Loucy (cell line): Measurements from ENCODE around the gene AZGP1.
A peak's percentile ranks its signal among the peaks of the same experiment; 100 is the strongest.

Experiments
- H2AFZ ChIP-seq: fragments of 200-600 bp; sonication (generic); 2 replicates; pipeline ENCODE4 v1.6.0; 2016; ENCODE audit warnings: antibody characterized with exemption, mild to moderate bottlenecking, low read length, moderate library complexity
- H3F3A ChIP-seq: fragments of 200-600 bp; 2 replicates; pipeline ENCODE4 v1.6.0; 2016; ENCODE audit warnings: antibody characterized with exemption, low read depth, mild to moderate bottlenecking
- H3K27me3 ChIP-seq: fragments of 200-600 bp; sonication (generic); 2 replicates; pipeline ENCODE4 v1.6.1; 2014; ENCODE audit warnings: low read length, mild to moderate bottlenecking; ENCODE audit not compliant: insufficient read depth, poor library complexity, severe bottlenecking
- H3K36me3 ChIP-seq: fragments of 200-600 bp; sonication (generic); 2 replicates; pipeline ENCODE4 v1.6.1; 2016; ENCODE audit warnings: low read length; ENCODE audit not compliant: insufficient read depth
- H3K4me1 ChIP-seq: fragments of 200-600 bp; sonication (generic); 2 replicates; pipeline ENCODE4 v1.5.1; 2014; ENCODE audit warnings: low read length, mild to moderate bottlenecking; ENCODE audit not compliant: insufficient read depth, poor library complexity, severe bottlenecking
- H3K4me2 ChIP-seq: fragments of 200-600 bp; sonication (generic); 2 replicates; pipeline ENCODE4 v1.6.0; 2014; ENCODE audit warnings: antibody characterized with exemption, low read length, low read depth, mild to moderate bottlenecking; ENCODE audit not compliant: poor library complexity, severe bottlenecking
- H3K4me3 ChIP-seq: fragments of 200-600 bp; sonication (generic); 2 replicates; pipeline ENCODE4 v1.5.1; 2014; ENCODE audit warnings: low read length, mild to moderate bottlenecking, mixed read lengths; ENCODE audit not compliant: poor library complexity, severe bottlenecking
- H3K79me2 ChIP-seq: fragments of 200-600 bp; sonication (generic); 2 replicates; pipeline ENCODE4 v1.6.1; 2014; ENCODE audit warnings: low read length; ENCODE audit not compliant: insufficient read depth
- H3K9ac ChIP-seq: fragments of 200-600 bp; sonication (generic); 2 replicates; pipeline ENCODE4 v1.6.0; 2014; ENCODE audit warnings: mild to moderate bottlenecking, low read depth, low read length, moderate library complexity; ENCODE audit not compliant: poor library complexity, severe bottlenecking
- H3K9me2 ChIP-seq: fragments of 200-600 bp; sonication (generic); replicated peaks from 2 replicates; pipeline ENCODE4 v1.6.1; 2016; ENCODE audit warnings: low read depth, low read length, mixed read lengths
- H3K9me3 ChIP-seq: fragments of 200-600 bp; sonication (generic); 2 replicates; pipeline ENCODE4 v1.6.1; 2014; ENCODE audit warnings: mild to moderate bottlenecking, antibody characterized with exemption, low read length, low read depth; ENCODE audit not compliant: insufficient read depth
- H4K20me1 ChIP-seq: fragments of 200-600 bp; sonication (generic); 2 replicates; pipeline ENCODE4 v1.6.0; 2014; ENCODE audit warnings: antibody characterized with exemption, low read length, mild to moderate bottlenecking; ENCODE audit not compliant: insufficient read depth, poor library complexity, severe bottlenecking
- CTCF ChIP-seq: fragments of 200-600 bp; sonication (generic); conservative IDR thresholded peaks from 2 replicates; pipeline ENCODE4 v1.5.1; 2014; ENCODE audit warnings: mild to moderate bottlenecking, antibody characterized with exemption, low read length
- EZH2phosphoT487 ChIP-seq: fragments of 200-600 bp; IDR thresholded peaks from 2 replicates; pipeline ENCODE4 v1.6.1; 2018; ENCODE audit warnings: antibody characterized with exemption, mild to moderate bottlenecking, moderate library complexity, borderline replicate concordance

AZGP1 gene

GRCh38 chr7:99926321-99926720 lies 49.5 kb downstream of the AZGP1 start:
- Histone ChIP-seq H3K9me3 (no peaks in the 10 kb centered on the region), H3K4me1 (peaks cover 6% of the 10 kb centered on the region), H3K79me2 (no peaks in the 10 kb centered on the region), H3K9me2 (no peaks in the 10 kb centered on the region), H3F3A (no peaks in the 10 kb centered on the region), H3K27me3 (peaks cover 57% of the 10 kb centered on the region), H2AFZ (no peak overlapping the region), H3K36me3 (no peaks in the 10 kb centered on the region), H3K9ac (no peak overlapping the region), H4K20me1 (no peaks in the 10 kb centered on the region), H3K4me3 (no peak overlapping the region), H3K4me2 (no peak overlapping the region)
- TF ChIP-seq CTCF (no peak), EZH2phosphoT487 (no peak)

- Histone ChIP-seq H3K27me3 (peaks cover 54% of the 10 kb centered on the region), H2AFZ (no peak overlapping the region), H3K4me1 (peaks cover 10% of the 10 kb centered on the region), H3K79me2 (peaks cover 22% of the 10 kb centered on the region), H3K36me3 (no peaks in the 10 kb centered on the region), H3K4me3 (no peak overlapping the region), H3K9me3 (no peaks in the 10 kb centered on the region), H3K4me2 (no peak overlapping the region), H3K9ac (no peak overlapping the region), H4K20me1 (peaks cover 8% of the 10 kb centered on the region), H3K9me2 (no peaks in the 10 kb centered on the region), H3F3A (no peaks in the 10 kb centered on the region)
- TF ChIP-seq EZH2phosphoT487 (no peak), CTCF (no peak)
These were observed 52.6 kb downstream of the AZGP1 start for GRCh38 chr7:99923200-99923599.

GRCh38 chr7:99920149-99920548 lies 55.7 kb downstream of the AZGP1 start:
- H3K79me2 ChIP-seq, result peaks cover 51% of the 10 kb centered on the region
- H3K9me3 ChIP-seq, result no peaks in the 10 kb centered on the region
- H2AFZ ChIP-seq, result peak overlapping the region; percentile 95; the same call in 1 of the 2 replicates

More at GRCh38 chr7:99920149-99920548, 55.7 kb downstream of the AZGP1 start:
- Histone ChIP-seq H3K36me3 (no peaks in the 10 kb centered on the region), H3K9me2 (no peaks in the 10 kb centered on the region), H3K4me3 (peak overlapping the region; percentile 98), H3K27me3 (peaks cover 24% of the 10 kb centered on the region), H3K4me2 (peak overlapping the region; percentile 93), H4K20me1 (peaks cover 36% of the 10 kb centered on the region), H3K9ac (peak overlapping the region; percentile 91), H3K4me1 (peaks cover 38% of the 10 kb centered on the region), H3F3A (no peaks in the 10 kb centered on the region)
- TF ChIP-seq CTCF (no peak), EZH2phosphoT487 (no peak)
